ENCODE measurements around the gene HSD11B1. TPM values are rescaled to one million over a fixed set of nuclear protein-coding genes. Genes with fewer than 3 reads are reported as not detected.

Gene HSD11B1
- total and polyA plus RNA-seq, 4 donors = 0.09 to 488 (median 304) TPM

DNA sequence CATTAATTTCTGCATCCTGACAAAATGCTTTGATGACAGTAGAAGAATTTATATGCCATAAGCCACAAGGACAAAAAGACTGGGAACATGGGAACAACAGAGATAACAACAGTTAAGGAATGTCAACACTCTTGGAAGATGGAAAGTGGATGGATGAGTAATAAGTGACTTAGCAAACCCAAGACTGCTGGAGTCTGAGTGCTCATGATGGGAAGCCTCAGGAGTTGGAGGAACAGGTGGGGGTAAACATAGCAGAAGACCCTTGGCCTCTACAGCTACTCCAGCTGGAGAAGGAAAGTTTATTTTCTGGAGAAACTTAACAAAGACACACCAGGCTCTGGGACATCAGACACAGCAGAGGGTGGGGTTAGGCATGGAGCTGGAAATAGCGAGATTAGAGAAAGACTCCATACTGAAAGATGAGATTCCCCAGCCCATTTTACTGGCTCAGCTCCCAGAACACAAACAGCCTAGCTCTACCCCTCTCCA lies 15.9 kb upstream of the HSD11B1 start:
- H3K27ac ChIP-seq (ENCODE audit: low read depth in 1 of 2, low read length in 2 of 2) = no peak overlapping the region
- TF ChIP-seq RAD21 (IDR thresholded peaks at IDR 0.05) = no peak
- peak; percentile 42 for TF ChIP-seq NR2F2 (IDR thresholded peaks at IDR 0.05)

GRCh38 chr1:209689477-209689876 lies 15.2 kb upstream of the HSD11B1 start:
- Histone ChIP-seq H3K4me3 (ENCODE audit: low read depth in 1 of 3, low read length in 3 of 3) (no peak overlapping the region), H3K9ac (ENCODE audit: low read depth in 1 of 2, low read length in 2 of 2) (no peak overlapping the region), H3K9me3 (ENCODE audit: control insufficient read depth in 4 of 4, low read length in 3 of 4) (no peaks in the 10 kb centered on the region), H3K4me1 (ENCODE audit: control insufficient read depth in 4 of 4, insufficient read depth in 4 of 4, low read length in 3 of 4) (peaks cover 0 to 4% (median 0%) of the 10 kb centered on the region in 4 donors), H3K36me3 (ENCODE audit: control insufficient read depth in 4 of 4, insufficient read depth in 3 of 4, low read depth in 1 of 4, low read length in 3 of 4) (no peaks in the 10 kb centered on the region), H3K27ac (ENCODE audit: low read depth in 1 of 2, low read length in 2 of 2) (no peak overlapping the region), H3K27me3 (ENCODE audit: control insufficient read depth in 4 of 4, insufficient read depth in 4 of 4, low read length in 3 of 4) (no peaks in the 10 kb centered on the region)
- no peak for DNase-seq (ENCODE audit: low spot score)
- TF ChIP-seq RXRA (IDR thresholded peaks at IDR 0.05) = no peak
- TF ChIP-seq, protein P1, sequence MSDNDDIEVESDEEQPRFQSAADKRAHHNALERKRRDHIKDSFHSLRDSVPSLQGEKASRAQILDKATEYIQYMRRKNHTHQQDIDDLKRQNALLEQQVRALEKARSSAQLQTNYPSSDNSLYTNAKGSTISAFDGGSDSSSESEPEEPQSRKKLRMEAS (IDR thresholded peaks at IDR 0.05) = no peak
- TF ChIP-seq FOXA2 (IDR thresholded peaks at IDR 0.05) = no peak
- TF ChIP-seq SP1 (IDR thresholded peaks at IDR 0.05) = no peak
- TF ChIP-seq HNF4G (IDR thresholded peaks at IDR 0.05) = no peak
- TF ChIP-seq HNF4A (conservative IDR thresholded peaks at IDR 0.05) = no peak
- no peak for TF ChIP-seq NR2F2 (IDR thresholded peaks at IDR 0.05)
- TF ChIP-seq EGR1 (IDR thresholded peaks at IDR 0.05; ENCODE audit: low read depth in 2 of 2) = no peak
- no peak for TF ChIP-seq ZBTB33 (IDR thresholded peaks at IDR 0.05)
- TF ChIP-seq YY1 (IDR thresholded peaks at IDR 0.05) = no peak
- no peak for TF ChIP-seq CTCF (IDR thresholded peaks at IDR 0.05; ENCODE audit: low read depth, low read length, missing input control)
- TF ChIP-seq RAD21 (IDR thresholded peaks at IDR 0.05) = no peak
- no peak for TF ChIP-seq TAF1 (conservative IDR thresholded peaks at IDR 0.05)
- WGBS = 79% methylated on average over 4 of the region's 4 CpGs

More for the DNA sequence above, 15.9 kb upstream of the HSD11B1 start:
- no peak overlapping the region for H3K4me3 ChIP-seq (ENCODE audit: low read depth in 1 of 3, low read length in 3 of 3)
- WGBS = 82% methylated on average over 1 of the region's 1 CpG
- H3K36me3 ChIP-seq (ENCODE audit: control insufficient read depth in 4 of 4, insufficient read depth in 3 of 4, low read depth in 1 of 4, low read length in 3 of 4) = no peaks in the 10 kb centered on the region
- no peak overlapping the region for H3K9ac ChIP-seq (ENCODE audit: low read depth in 1 of 2, low read length in 2 of 2)
- H3K4me1 ChIP-seq (ENCODE audit: control insufficient read depth in 4 of 4, insufficient read depth in 4 of 4, low read length in 3 of 4) = peaks cover 0 to 4% (median 0%) of the 10 kb centered on the region in 4 donors
- H3K9me3 ChIP-seq (ENCODE audit: control insufficient read depth in 4 of 4, low read length in 3 of 4) = no peaks in the 10 kb centered on the region
- H3K27me3 ChIP-seq (ENCODE audit: control insufficient read depth in 4 of 4, insufficient read depth in 4 of 4, low read length in 3 of 4) = no peaks in the 10 kb centered on the region
- no peak for DNase-seq (ENCODE audit: low spot score)

DNA sequence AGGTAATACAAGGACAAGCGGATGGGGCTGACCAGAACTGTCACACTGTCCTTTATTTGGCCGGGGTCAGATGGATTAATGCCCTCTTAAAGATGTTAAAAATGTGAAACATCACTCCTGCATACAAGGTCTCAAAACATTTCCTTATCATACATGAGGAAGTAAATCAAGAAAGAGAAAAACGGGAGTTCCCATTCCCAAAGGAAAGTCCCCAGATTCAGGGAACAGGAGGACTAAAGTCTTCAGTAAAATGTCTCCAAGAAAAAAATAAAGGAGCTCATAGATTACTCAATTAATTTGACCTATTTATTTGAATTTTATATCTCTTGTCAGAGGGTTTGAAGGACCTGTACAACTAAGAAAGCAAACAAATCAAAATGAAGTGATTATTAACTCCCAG lies 13.4 kb upstream of the HSD11B1 start:
- 77% methylated on average over 3 of the region's 3 CpGs for WGBS
- H3K4me3 ChIP-seq (ENCODE audit: low read depth in 1 of 3, low read length in 3 of 3) = no peak overlapping the region

More for the DNA sequence above, 13.4 kb upstream of the HSD11B1 start:
- no peak for DNase-seq (ENCODE audit: low spot score)
- TF ChIP-seq TAF1 (conservative IDR thresholded peaks at IDR 0.05) (no peak), CTCF (IDR thresholded peaks at IDR 0.05; ENCODE audit: low read depth, low read length, missing input control) (no peak), YY1 (IDR thresholded peaks at IDR 0.05) (no peak), HNF4A (conservative IDR thresholded peaks at IDR 0.05) (no peak), JUND (IDR thresholded peaks at IDR 0.05) (no peak)
- H3K9ac ChIP-seq (ENCODE audit: low read depth in 1 of 2, low read length in 2 of 2) = no peak overlapping the region
- H3K27me3 ChIP-seq (ENCODE audit: control insufficient read depth in 4 of 4, insufficient read depth in 4 of 4, low read length in 3 of 4) = no peaks in the 10 kb centered on the region
- no peak overlapping the region for H3K27ac ChIP-seq (ENCODE audit: low read depth in 1 of 2, low read length in 2 of 2)
- peaks cover 0 to 4% (median under 1%) of the 10 kb centered on the region in 4 donors for H3K4me1 ChIP-seq (ENCODE audit: control insufficient read depth in 4 of 4, insufficient read depth in 4 of 4, low read length in 3 of 4)
- no peaks in the 10 kb centered on the region for H3K9me3 ChIP-seq (ENCODE audit: control insufficient read depth in 4 of 4, low read length in 3 of 4)
- H3K36me3 ChIP-seq (ENCODE audit: control insufficient read depth in 4 of 4, insufficient read depth in 3 of 4, low read depth in 1 of 4, low read length in 3 of 4) = no peaks in the 10 kb centered on the region

Data from liver (tissue), 9 donors.